ENCODE data around the gene SCYL1.

DNA sequence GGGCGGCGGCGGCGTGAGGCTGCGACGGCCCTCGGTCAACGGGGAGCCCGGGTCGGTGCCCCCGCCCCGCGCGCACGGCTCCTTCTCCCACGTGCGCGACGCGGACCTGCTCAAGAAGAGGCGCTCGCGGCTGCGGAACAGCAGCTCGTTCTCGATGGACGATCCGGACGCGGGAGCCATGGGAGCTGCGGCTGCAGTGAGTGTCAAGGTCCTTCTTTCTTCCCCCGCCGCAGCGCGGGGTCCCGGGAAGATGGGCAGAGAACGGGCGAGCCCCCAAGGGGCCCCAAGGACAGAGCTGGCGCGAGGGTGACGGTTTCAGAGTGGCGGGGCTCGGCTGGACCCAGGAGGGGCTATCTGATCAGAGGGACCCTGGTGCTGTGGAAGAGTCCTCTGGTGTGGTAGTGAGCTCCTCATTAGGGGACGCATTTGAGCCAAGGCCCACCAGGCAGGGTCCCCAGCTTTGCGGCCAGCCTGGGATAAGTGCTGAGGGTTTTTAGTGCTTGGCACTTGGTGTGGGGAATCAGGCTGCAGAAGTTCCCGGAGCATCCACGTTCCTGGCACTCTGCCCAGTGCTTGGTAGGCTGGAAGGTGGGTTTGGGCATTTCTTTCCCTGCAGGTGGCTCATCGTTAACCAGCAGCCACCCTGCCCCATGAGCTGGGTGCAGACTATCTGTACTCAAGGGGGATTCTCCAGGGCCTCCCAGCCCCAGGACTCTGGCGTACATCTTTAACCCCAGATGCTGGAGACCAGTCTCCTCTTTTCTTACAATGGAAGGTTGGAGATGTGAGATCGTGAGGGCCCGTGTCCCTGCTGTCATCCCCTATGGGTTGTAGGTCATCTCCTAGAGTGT is 60.7 kb downstream of the SCYL1 start:
- no peak for TF ChIP-seq CTCF (IDR thresholded peaks at IDR 0.05; ENCODE audit: low read length)
- no peak for TF ChIP-seq EZH2 (optimal IDR thresholded peaks at IDR 0.05; ENCODE audit: low read depth, low read length)

Data from MM.1S (cell line).